EH (cell line): Measurements from ENCODE around the gene SLC15A1.

Source experiments
- DNase-seq: peaks from one replicate; pipeline ENCODE4 v3.0.0-alpha.2; 2015; ENCODE audit warnings: low read depth

SLC15A1 gene

DNA sequence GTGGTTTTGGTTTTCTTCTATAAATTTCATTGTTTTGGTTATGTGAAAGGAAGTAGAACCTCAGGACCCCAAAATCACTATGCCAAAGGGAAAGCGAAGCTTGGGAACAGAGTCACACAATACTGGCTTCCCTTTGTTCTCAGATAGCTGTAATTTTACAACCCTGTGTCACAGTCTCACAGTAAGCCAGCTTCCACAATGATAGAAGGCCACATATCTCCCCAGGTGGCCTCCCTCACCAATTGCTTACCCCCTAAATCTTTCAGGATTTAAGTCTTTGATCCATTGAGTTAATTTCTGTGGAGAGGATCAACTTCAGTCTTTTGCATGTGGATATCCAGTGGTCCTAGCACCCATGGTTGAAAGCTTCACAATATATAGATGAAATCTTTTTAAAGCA, 58.7 kb downstream of the SLC15A1 start:
- no peak for DNase-seq

DNA sequence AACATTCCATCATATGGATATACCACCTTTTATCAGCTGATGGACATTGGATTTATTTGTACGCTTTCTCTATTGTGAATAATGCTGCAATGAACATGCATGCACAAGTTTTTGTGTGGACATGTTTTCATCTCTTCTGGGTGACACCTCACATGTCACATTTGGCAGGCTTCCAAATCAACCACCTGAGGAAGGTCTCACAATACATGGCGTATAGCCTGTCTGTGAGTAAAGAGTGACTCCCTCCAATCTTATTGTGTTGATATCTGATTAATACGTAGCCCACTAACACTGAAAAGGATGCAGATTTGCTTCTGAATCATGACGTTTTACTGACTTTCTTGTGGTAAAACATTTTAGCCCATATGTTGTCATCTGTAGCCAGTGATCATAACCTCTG, 61.1 kb downstream of the SLC15A1 start:
- no peak for DNase-seq

DNA sequence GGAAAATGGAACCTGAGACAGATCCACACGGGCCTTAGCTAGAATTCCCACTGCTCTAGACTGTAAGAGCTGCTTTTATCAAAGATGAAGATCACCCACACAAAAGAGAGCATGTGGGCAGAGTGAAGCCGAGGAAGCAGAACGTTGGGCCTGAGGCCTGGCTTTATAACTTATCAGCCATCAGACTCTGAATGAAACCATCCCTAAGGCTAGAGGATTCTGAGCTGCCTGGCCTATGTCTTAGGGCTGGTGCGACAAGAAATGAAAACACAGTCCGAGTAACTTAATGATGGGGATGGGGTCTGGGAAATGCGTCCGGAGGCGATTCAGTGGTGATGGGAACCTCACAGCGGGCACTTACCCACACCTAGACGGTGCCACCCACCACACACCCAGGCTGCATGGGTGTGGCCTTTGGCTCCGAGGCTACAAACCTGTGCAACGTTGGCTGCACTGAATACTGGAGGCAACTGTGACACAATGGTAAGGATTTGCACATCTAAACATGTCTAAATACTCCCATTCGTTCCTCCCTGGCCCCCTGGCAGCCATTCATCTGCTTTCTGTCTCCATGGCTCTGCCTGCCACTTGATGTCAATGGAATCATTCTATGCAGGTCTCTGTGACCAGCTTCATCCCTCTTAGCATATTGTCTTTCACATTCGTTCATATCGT, 62.0 kb downstream of the SLC15A1 start:
- DNase-seq, result no peak

DNA sequence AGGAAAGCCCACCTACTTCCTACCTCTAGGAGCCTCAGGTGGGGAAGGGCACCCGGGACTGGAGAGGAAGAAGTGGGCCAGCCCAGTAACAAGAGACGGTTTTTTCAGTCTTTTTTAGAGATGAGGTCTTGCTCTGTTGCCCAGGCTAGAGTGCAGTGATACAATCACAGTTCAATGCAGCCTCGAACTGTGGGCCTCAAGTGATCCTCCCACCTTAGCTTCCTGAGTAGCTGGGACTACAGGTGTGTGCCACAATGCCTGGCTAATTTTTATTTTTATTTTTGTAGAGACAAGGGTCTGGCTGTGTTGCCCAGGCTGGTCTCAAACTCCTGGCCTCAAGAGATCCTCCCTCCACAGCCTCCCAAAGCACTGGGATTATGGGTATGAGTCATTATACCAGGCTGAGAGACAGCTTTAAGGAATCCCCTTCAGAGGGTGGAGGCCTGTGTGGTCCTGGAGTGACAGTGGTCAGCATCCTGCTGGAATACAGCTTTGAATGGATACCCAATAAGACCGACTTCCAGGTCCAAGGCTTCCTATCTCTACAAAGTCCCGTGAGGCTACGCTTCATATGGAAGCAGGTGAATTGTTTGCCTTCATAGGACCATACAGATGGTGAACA, 63.0 kb downstream of the SLC15A1 start:
- DNase-seq, result no peak

DNA sequence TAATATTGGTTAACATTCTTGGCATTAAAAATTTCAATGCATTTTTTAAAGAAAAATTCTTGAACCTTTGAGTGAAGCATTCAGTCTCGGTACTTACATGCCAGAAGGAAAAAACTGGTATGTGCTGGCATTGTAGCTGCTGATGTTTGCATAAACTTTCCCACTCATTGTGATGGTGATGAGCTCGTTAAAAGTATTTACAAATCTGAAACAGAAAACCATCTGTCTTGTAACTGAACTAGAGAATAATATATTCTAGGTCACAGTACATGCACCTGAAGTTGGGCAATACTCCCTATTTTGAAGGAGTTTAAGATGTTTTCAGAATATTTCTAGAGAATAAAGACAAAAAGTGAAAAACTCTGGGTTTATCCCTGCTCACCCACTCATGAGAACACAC, 64.1 kb downstream of the SLC15A1 start:
- DNase-seq, result no peak

DNA sequence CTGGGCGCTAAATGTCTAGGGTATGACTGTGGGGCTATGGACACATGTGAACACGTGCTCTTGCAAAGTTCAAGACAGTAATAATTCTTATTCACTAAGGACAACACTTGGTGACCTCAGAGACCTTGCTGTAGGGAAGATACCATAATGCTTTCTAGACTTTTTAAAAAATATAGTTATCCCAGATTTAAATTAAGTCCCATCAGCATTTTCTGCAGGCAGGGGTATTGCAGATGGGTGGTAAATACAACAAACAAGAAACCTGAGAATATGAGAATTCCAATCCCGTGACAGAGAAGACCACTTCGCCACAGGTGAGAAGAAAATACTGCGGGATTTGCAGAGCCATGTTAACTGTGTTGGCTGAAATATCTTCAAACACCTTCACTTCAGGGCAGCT, 65.2 kb downstream of the SLC15A1 start:
- DNase-seq, result no peak

DNA sequence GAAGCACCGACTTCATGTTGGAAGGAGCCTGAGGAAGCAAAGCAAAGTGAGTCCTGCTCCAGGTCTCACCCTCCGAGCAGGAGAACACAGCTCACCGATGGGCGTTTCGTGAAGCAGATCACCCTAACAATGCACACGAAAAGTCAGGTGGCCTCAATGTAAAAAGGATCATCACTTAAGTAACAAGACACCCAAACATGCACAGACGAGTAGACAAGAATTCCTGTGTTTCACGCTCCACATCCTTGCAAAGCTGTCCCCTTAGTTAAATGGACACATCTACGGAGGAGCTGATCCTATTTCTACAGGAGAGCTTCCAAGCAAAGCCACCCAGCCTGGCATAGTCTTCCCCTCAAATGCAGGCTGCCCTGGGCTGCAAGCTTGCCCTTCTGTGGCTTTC, 66.2 kb downstream of the SLC15A1 start:
- no peak for DNase-seq

DNA sequence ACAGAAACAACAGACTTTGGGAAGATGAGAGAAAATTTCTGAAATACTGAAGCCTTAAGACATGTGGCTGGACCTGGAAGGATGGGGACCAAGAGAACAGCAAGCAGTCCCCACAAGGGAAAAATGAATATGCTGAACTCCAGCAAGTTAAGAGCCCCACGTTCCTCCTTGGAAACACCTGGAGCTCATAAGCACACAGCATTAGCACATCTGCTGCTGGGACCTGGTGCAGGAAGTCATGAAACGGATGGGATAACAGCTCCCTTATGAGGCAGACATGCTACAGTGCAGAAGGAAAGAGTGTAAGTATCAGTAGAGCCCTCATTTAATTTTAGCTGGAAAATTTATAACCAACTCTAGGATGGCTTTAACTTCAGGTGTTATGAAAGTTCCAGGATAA, 67.3 kb downstream of the SLC15A1 start:
- no peak for DNase-seq

DNA sequence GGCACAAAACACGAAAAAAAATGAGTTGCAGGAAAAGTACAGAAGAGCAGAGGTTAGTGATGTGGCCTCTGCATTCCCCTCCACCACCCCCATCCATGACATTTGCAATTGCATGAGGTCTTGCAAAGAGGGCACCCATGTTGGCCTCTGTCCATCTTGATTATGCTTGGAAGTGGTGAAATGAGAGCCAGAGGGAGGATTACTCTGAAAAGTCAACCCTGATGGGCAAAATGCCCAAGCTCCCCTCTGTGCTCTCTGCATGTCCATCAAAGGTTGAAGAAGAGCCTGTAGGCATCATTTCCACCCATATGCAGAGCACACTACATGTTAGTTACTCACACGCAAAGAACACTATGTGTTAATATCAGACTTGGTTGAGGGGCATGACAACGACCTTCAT, 71.4 kb downstream of the SLC15A1 start:
- peak; percentile 18 for DNase-seq

DNA sequence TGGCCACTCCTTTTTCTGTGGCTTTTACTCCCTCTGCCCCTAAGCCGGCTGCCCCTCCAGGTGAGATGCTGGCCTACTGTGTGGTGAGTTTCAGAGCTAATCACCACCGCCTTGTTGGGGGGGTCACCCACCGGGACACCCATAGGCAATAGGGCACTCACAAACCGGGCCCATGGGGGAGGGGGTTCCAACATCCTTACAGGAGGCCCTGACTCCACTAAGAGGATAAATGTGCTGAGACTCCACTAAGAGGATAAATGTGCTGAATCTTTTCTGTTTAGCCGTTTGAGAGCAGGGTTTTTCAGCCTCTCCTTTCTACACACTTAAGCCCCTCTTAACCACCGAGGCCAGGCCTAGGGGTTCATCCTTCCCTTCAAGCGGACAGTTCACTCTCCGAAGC, 73.7 kb downstream of the SLC15A1 start:
- no peak for DNase-seq

DNA sequence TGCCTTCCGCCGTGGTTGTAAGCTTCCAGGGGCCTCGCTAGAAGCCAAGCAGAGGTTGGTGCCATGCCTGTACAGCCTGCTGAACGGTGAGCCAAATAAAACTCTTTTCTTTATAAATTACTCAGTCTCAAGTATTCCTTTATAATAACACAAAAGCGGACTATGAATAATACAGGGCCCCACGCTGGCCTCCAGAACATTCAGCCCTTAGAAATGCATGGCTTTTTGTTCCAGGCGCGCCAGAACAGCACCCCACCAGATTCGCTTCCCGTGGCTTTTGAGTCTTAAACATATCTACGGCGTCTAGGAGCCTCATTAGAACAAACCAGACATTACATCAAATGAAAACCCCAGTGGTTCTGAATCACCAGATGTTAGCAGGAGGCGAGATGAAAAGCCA, 75.1 kb downstream of the SLC15A1 start:
- DNase-seq, result peak; percentile 16

DNA sequence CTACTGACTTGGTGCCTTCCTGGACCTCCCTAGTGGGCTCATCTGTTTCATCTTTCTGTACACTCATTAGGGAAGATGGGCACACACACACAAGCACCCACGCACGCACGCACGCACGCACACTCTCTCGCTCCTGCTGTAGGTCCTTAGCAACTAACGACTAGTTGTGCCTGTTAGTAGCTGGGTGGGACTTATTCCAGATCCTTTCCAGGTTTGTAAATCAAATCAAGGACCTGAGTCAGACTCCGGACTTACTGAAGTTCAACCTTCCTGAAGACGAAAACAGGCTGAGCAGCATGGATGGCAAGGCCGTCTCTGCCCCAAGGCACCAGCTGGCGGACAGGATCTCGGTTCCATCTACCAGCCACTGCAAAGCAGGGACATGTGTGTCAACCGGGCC, 76.2 kb downstream of the SLC15A1 start:
- no peak for DNase-seq

DNA sequence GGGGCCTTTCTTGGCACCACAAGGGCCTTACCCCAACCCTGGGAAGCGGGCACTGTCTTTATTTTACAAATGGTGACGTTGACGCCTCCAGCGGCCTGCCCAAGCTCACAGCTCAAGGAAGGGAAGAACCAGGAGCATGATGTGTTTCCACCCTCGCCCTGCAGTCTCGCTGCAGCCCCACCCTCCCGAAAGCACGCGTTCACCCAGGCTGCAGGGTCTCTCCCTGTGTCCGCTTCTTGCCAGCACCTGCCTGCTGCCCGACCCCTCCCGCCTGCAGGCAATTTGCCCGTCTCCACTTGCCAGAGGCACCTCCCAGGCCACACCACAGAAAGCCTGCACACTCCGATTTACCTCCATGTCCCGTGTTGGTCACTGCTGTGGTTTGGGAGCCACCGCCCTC, 76.6 kb downstream of the SLC15A1 start:
- DNase-seq, result no peak

DNA sequence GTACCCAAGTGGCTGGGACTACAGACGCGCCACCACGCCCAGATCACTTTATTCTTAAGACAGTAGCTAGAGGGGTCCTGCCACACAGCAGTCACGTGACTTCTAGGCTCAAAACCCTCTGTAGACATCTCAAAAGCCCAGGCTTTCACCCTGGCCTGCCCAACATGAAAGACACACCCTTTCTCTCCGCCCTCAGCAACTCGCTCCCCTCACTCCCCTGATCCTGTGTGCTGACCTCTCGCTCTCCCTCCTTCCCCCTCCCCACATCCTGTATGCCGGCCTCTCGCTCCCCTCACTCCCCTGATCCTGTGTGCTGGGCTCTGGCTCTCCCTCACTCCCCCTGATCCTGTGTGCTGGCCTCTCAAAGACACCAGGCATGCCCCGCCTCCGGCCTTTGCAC, 77.4 kb downstream of the SLC15A1 start:
- no peak for DNase-seq

DNA sequence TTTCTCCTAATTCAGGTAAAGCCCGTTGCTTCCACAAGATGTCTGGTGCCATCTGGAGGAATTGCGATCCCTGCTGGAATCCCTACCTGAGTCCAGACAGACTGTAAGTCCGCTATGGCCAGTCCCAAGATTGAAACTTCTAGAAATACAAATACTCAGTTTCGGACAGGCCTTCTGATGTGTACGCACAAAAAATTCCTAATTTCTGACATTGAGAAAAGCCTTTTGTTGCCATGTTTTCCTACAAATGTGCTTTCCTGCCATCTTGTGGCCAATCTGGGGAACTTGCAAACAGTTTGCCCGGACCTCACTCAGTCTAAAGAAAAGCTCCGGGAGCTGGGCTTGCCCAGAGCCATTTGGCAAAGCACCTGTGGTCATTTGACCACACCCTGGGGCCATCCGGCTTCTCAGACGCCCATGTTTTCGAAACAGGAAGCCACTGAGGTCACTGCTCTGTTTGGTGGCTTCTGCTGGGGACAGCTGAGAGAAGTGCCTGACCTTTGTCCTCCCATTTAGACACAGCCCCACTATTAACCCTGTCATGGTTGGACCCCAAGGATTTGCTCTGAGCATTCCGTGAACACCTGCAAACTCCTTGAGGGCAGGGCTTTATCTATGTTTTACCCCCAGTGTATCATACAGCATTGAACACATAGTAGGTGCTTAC, 79.4 kb downstream of the SLC15A1 start:
- DNase-seq, result peak; percentile 75

DNA sequence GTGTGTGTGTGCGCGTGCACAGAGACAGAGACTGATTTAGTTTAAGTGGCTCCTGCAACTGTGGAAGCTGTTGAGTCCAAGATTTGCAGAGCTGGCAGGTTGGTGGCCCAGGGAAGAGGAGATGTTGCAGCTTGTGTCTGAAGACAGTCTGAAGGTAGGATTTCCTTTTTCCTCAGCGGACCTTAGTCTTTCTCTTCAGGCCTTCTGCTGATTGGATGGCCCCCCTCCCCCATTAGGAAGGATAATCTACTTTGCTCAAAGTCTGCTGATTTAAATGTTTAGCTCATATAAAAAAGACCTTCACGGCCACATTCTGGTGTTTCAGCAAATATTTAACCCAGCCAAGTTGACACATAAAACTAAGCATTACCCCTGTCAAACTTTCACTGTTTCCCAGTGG, 84.3 kb downstream of the SLC15A1 start:
- no peak for DNase-seq

DNA sequence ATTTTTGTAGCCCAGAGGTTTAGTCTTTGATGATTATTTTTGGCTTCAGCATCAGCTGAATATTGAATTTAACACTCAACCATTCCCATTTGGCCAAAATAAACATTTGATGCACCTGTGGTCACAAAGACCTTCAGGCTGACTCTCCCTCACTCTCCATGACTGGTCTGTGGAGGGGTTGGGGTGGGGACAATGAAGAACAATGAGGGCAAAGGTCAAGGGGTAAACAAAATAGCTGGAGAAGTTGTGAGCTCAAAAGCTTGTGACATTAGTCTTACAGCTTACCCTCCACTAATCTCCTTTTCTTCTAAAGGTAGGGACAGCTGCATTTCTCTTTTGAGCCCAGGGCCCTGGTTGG, 86.9 kb downstream of the SLC15A1 start:
- DNase-seq, result no peak

DNA sequence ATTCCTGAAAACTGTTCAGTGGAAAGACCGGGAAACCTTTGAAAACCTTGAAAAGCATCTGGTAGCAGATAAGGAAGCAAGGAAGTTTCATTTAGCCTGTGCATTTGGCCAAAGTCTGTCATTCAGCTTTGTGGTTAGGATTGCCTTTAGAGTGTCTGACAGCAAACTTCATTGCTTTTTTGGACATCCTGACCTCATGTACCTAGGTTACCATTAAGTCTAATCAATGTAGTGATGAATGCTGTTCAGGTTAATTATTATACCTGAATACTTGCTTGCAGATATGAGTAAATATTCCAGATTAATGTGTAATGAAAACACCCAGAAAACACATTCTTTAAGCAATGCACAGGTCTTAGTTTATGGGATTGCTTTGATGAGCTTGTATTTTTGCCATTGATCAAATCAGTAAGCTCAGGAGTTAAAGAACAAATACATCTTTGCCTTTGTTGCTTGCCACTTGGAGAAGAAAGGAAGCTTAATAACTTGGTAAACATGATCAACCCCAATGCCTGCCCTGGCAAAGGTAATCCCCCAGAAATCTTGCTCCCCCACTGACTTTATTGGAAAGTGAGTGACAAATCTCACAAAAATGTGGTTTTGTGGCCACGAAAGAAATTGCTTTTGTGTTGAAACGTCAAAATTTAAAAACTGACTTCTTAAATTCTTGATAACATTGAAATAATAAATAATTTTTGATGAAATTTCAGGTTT, 87.4 kb downstream of the SLC15A1 start:
- no peak for DNase-seq

DNA sequence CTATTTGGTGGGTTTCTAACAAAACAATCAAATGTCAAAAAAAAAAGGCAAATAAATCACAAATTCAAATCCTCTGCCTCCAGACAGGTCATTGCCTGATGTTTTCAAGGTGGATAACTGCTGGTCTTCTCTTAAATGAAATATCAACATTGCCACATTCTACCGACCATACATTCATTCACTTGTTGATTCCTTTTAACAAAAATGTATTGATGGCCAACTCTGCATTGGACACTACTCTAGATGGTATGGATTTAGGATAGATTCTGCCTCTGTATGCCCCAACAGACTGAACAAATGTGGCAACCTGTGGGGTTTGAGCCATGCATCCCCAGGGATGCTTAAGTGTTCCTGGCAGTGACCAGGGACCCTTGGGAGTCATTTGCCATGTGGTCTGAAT, 88.0 kb downstream of the SLC15A1 start:
- no peak for DNase-seq

DNA sequence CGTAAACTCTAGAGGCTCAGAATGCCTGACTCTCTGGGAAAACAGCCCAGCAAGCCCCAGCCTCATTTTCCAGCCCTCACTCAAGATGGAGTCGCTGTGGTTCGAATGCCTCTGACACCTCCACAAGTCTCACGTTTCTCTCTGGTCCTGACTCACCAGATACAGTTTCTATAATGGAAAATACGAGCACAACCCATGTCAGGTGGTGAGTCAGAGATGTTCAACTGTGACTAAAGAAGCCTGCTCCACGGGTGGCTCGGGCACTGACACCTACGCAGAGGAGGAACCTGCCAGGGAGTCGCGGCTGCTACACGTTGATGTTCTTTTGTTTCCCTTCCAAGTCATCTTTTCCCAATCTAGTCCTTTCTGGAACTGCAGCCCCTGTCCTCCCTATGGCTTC, 88.4 kb downstream of the SLC15A1 start:
- DNase-seq, result peak; percentile 69

DNA sequence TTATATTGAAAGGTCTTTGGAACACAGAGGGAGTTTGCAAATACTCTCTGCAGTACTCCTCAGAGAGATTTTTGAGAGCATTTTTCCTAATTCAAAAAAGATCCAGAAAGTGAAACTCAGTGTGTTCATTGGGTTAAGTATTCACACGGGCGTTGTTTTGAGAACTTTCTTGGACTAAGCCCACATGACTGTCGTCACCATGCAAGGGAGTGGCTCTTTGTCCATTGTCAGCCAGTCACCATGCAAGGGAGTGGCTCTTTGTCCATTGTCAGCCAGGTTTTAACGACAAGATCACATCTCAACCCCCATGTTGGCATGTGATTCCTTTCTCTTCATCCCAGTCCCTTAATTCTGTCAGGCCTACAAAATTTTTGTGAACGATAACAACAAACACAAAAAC, 94.3 kb downstream of the SLC15A1 start:
- DNase-seq, result peak; percentile 66

DNA sequence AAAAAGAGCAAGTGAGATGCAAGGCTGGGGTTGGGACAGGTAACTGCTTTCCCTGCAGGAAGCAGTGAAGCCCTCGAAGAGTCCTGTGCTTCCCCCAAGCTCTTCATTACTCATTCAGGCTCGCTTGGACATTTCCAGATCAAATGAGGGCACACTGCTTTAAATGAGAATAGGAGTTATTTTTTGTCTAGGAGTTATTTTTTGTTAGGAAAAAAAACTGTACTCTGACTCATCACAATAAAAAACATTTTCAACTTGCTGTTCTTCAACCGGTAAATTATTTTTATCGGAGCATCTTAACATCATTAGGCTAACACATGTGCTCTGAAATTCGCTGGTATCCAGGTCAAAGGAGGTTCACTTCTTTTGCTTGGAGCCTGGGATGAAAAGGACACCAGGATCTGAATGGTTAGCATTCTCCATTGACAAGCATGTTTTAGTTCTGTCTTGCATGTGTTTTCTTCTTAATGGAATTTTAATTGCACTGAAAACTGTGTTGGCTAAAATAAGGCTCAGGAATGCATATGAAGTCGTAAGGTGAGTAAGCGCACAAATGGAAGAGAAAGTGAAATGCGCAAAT, 94.9 kb downstream of the SLC15A1 start:
- DNase-seq, result peak; percentile 57

DNA sequence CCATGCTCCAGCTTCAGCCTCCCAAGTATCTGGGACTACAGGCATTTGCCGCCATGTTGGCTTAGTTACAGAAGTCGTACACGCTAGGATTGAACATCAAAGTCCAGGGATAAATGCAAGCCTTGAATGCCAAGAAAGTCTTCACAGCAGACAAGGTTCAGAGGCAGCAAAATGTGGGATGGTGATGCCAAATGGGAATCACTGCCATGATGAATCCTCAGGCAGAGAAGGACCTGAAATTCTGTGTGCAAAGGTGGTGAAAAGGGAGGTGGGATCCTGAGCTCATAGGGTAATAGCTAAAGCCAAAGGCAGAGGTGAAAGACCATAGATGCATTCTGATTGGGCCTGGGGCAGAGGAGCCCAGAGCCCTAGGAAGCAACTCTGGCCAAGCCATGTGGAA, 96.2 kb downstream of the SLC15A1 start:
- no peak for DNase-seq
